Activated naive CD4-positive, alpha-beta T cell treated with anti-CD3 and anti-CD28 coated beads, Interleukin-2, amount 10 ng/mL, durations not matched to agents 5 hours and 36 hours (primary cell): ENCODE results near the gene PANX2. TPM values are rescaled to one million over a fixed set of nuclear protein-coding genes. Genes with fewer than 3 reads are reported as not detected.

Experiments used
- total RNA-seq, 2 experiments: library from RNA; stranded (reverse); gene quantifications; one replicate each; pipeline ENCODE4 v1.2.3, GENCODE V29; 2021

The PANX2 gene, protein sequence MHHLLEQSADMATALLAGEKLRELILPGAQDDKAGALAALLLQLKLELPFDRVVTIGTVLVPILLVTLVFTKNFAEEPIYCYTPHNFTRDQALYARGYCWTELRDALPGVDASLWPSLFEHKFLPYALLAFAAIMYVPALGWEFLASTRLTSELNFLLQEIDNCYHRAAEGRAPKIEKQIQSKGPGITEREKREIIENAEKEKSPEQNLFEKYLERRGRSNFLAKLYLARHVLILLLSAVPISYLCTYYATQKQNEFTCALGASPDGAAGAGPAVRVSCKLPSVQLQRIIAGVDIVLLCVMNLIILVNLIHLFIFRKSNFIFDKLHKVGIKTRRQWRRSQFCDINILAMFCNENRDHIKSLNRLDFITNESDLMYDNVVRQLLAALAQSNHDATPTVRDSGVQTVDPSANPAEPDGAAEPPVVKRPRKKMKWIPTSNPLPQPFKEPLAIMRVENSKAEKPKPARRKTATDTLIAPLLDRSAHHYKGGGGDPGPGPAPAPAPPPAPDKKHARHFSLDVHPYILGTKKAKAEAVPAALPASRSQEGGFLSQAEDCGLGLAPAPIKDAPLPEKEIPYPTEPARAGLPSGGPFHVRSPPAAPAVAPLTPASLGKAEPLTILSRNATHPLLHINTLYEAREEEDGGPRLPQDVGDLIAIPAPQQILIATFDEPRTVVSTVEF
- total RNA-seq = under 1 TPM; 0.20 to 0.22 TPM

DNA sequence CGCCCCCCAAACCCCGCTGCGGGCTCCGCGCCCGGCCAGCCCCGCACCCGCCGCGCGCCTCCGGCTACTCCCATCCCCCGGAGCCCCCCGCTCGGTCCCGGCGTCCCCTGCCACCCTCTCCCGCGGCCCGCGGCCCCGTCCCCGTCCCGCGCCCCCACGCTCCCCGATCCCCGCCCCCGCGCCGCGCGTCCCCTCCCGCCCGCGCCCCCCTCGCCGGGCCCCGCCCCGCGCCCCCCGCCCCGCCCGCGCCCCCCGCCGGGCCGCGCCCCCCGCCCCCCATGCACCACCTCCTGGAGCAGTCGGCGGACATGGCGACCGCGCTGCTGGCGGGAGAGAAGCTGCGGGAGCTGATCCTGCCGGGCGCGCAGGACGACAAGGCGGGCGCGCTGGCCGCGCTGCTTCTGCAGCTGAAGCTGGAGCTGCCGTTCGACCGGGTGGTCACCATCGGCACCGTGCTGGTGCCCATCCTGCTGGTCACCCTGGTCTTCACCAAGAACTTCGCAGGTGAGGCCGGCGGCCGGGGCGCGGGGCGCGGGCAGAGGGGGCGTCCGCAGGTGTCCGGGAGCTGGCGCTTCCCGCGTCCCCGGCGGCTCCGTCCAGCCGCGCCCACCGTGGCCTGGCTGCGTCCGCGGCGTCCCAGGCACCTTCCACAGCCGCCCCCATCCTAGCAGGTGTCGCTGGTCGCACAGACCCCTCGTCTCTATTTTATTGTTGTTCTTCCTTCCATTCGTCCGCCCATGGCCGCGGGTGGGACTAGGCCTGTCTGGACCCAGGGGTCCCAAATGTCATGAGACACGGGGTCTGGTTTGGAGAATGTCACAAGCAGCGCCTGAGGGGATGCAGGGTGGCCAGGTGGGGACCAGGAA, at the start of gene PANX2:
Gene PANX2, plus strand, starts transcription at position 279 of the 866 bp plus-strand sequence. Its CDS starts 0 bp downstream, at position 279.

DNA sequence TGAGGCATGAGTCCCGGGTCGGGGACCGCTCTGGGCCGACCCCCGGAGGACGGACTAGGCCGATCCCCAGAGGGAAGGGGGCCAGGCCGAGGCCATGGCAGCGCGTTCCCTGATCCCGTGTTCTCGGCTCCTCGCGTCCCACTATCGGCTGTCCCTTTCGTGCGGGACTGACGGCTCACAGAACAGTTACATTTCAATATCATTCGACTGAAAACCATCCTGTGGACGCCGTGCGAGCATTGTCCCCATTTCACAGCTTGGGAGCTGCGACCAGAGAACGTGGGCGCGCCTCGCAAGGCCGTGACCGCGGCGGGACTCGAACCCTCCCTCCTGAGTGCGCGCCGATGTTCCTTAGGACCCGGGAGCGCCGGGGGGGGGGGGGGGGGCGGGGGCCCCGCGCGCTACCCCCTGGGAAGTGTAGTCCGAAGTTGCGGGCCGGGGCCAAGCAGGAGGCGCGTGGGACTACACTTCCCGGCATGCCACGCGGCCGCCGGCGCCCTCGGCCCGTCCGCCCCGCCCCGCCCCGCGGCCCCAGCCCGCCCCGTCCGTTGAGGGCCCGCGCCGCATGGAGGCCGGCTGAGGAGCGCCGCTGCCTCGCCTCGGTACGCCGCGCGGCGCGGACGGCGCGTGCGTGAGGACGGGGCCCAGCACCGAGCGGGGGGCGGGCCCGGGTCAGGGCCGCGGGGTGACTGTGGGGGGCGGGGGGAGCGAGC, 15.0 kb downstream of the PANX2 start, which contains the start of gene TRABD:
Gene TRABD, plus strand, starts transcription at position 539 of the 713 bp plus-strand sequence. CDS start 7,148 bp downstream, outside the sequence.

DNA sequence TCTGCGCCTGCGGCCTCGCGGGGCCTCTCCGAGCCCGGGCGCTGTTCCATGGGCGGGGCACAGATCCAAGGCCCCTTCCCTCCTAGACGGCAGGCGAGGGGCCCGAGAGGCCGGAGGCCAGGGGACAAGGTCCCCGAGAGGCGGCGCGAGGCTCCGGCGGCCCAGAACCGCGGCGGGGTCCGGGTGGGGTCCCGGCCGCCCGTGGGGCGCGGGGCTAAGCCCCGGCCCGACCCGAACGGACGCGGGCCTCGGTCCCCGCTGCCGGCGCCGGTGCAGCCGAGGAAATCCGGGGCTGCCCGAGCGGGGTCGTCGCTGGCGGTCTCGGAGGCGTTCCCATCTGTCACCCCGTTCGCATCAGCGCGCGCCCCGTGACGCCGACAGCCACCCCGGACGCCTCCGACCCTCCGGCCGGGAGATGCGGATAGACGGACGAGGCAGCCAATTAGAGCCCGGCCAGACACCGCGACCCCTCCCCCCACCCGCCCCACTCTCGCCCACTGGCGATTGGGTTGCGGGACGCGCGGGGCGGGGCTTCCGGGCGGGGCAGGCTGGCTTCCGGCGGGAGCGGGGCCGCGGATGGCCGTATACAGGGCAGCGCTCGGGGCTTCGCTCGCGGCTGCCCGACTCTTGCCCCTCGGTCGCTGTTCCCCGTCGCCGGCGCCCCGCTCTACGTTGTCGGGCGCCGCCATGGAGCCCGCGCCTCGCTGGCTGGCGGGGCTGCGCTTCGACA, 30.1 kb downstream of the PANX2 start, which contains the start of gene SELENOO:
Gene SELENOO, plus strand, starts transcription at position 551 of the 730 bp plus-strand sequence. Its CDS starts 26 bp downstream, at position 577.

Other genes starting within 250 kb of the PANX2 start
- gene PIM3, start 210.0 kb upstream of the PANX2 start, total RNA-seq = 10 to 100 TPM; 40.3 to 42.1 TPM
- not detected for gene IL17REL, start 158.0 kb upstream of the PANX2 start, total RNA-seq
- gene TTLL8, start 112.4 kb upstream of the PANX2 start, total RNA-seq = not detected
- gene MLC1, start 85.3 kb upstream of the PANX2 start, total RNA-seq = under 1 TPM; 0.43 to 0.68 TPM
- gene MOV10L1, start 80.7 kb upstream of the PANX2 start, total RNA-seq = not detected
- 100 to 1,000 TPM; 115 to 118 TPM for gene TRABD, start 15.2 kb downstream of the PANX2 start, total RNA-seq
- gene SELENOO, start 30.3 kb downstream of the PANX2 start, total RNA-seq = 10 to 100 TPM; 22.6 to 24.6 TPM
- 10 to 100 TPM; 58.8 to 62.5 TPM for gene TUBGCP6, start 74.3 kb downstream of the PANX2 start, total RNA-seq
- 10 to 100 TPM; 91.0 to 92.5 TPM for gene HDAC10, start 80.5 kb downstream of the PANX2 start, total RNA-seq
- 1 to 10 TPM; 3.2 to 3.3 TPM for gene MAPK12, start 91.0 kb downstream of the PANX2 start, total RNA-seq
- gene MAPK11, start 99.6 kb downstream of the PANX2 start, total RNA-seq = 10 to 100 TPM in 1 of 2 experiments, 1 to 10 TPM in 1; 8.9 to 11.4 TPM
- gene PLXNB2, start 136.9 kb downstream of the PANX2 start, total RNA-seq = 10 to 100 TPM; 16.1 to 16.4 TPM
- 1 to 10 TPM; 4.5 to 4.7 TPM for gene DENND6B, start 156.3 kb downstream of the PANX2 start, total RNA-seq
- gene PPP6R2, start 172.6 kb downstream of the PANX2 start, total RNA-seq = 10 to 100 TPM; 54.5 to 60.9 TPM